SH-SY5Y (cell line): ENCODE measurements around the gene MCOLN3.

ENCODE experiments used
- GATA2 ChIP-seq: IDR thresholded peaks from 2 replicates; pipeline ENCODE4 v1.6.1; 2011; ENCODE audit warnings: mild to moderate bottlenecking, low read depth, low read length
- GATA3 ChIP-seq: IDR thresholded peaks from 2 replicates; pipeline ENCODE4 v1.6.1; 2011; ENCODE audit warnings: low read depth, mild to moderate bottlenecking, low read length, moderate library complexity

GRCh38 chr1:84968101-84968500 is 80.2 kb downstream of the MCOLN3 start:
- TF ChIP-seq GATA3 (no peak), GATA2 (no peak)
